Myocyte (in vitro differentiated cells): ENCODE data around the gene CSNK2B. TPM values are rescaled to one million over a fixed set of nuclear protein-coding genes. Genes with fewer than 3 reads are reported as not detected.

Experiments used
- DNase-seq: peaks from one replicate; pipeline ENCODE4 v3.0.0-alpha.2; 2012; ENCODE audit warnings: low read depth
- polyA plus RNA-seq: library from polyadenylated mRNA; unstranded; fragments of >200 nt; gene quantifications from one replicate; pipeline ENCODE4 v1.2.1, GENCODE V29; 2012; ENCODE audit warnings: missing spikeins
- total RNA-seq: library from RNA; depleted of rRNA; stranded (reverse); fragments of >200 nt; gene quantifications from 2 replicates; pipeline ENCODE4 v1.2.3, GENCODE V29; 2014

CSNK2B gene
- total RNA-seq: 211 and 248 TPM in 2 replicates
- polyA plus RNA-seq: 254 TPM

GRCh38 chr6:31665501-31666336 is at the start of gene CSNK2B:
Gene CSNK2B, plus strand, starts transcription at chr6:31666080. Its CDS starts 752 bp downstream, at chr6:31666832.
- DNase-seq: peak; percentile 98

- DNase-seq: no peak
Observed at GRCh38 chr6:31617010-31617409, 48.9 kb upstream of the CSNK2B start.

- DNase-seq: peak; percentile 99
Observed at GRCh38 chr6:31619805-31620585, 45.9 kb upstream of the CSNK2B start.

- no peak for DNase-seq
Observed at GRCh38 chr6:31620586-31621319, 45.1 kb upstream of the CSNK2B start, which contains the start of gene PRRC2A. Gene PRRC2A, plus strand, starts transcription at chr6:31620715. Its CDS starts 2,075 bp downstream, at chr6:31622790.

- no peak for DNase-seq
Observed at GRCh38 chr6:31621320-31621939, 44.5 kb upstream of the CSNK2B start.

GRCh38 chr6:31621991-31622390 is 43.9 kb upstream of the CSNK2B start:
- no peak for DNase-seq

GRCh38 chr6:31622684-31623091 is 43.2 kb upstream of the CSNK2B start:
- no peak for DNase-seq

- DNase-seq: no peak
Observed at GRCh38 chr6:31624070-31624469, 41.8 kb upstream of the CSNK2B start.

- DNase-seq: no peak
Observed at GRCh38 chr6:31626952-31627351, 38.9 kb upstream of the CSNK2B start.

- DNase-seq: no peak
Observed at GRCh38 chr6:31627690-31628287, 38.1 kb upstream of the CSNK2B start.

GRCh38 chr6:31629014-31629413 is 36.9 kb upstream of the CSNK2B start:
- DNase-seq: no peak

GRCh38 chr6:31630177-31630934 is 35.5 kb upstream of the CSNK2B start:
- no peak for DNase-seq

GRCh38 chr6:31631209-31631608 is 34.7 kb upstream of the CSNK2B start:
- no peak for DNase-seq

- no peak for DNase-seq
Observed at GRCh38 chr6:31631681-31632278, 34.1 kb upstream of the CSNK2B start.

GRCh38 chr6:31632279-31632946 is 33.5 kb upstream of the CSNK2B start:
- DNase-seq: no peak

- no peak for DNase-seq
Observed at GRCh38 chr6:31633447-31633846, 32.4 kb upstream of the CSNK2B start.

GRCh38 chr6:31634131-31634530 is 31.7 kb upstream of the CSNK2B start:
- no peak for DNase-seq

GRCh38 chr6:31634969-31635575 is 30.8 kb upstream of the CSNK2B start:
- DNase-seq: no peak
